BLaER1 (cell line): ENCODE results near the gene MORN1.
"Not testable (repeated sequence)": the region's sequence is repeated elsewhere in the genome, so short reads cannot be mapped to it uniquely, and the experiment has no call there.

ENCODE experiments used
- H3K27ac ChIP-seq: shearing (Covaris generic); formaldehyde crosslinking; 2 replicates; pipeline ENCODE4 v1.8.1; 2022
- H3K27me3 ChIP-seq: shearing (Covaris generic); formaldehyde crosslinking; 2 replicates; pipeline ENCODE4 v1.8.1; 2022
- H3K36me3 ChIP-seq: shearing (Covaris generic); formaldehyde crosslinking; 2 replicates; pipeline ENCODE4 v1.8.1; 2022
- H3K4me1 ChIP-seq: shearing (Covaris generic); formaldehyde crosslinking; 2 replicates; pipeline ENCODE4 v1.8.1; 2022
- H3K4me2 ChIP-seq: shearing (Covaris generic); formaldehyde crosslinking; 2 replicates; pipeline ENCODE4 v1.8.1; 2022
- H3K4me3 ChIP-seq: shearing (Covaris generic); formaldehyde crosslinking; 2 replicates; pipeline ENCODE4 v1.8.1; 2022
- H3K9ac ChIP-seq: shearing (Covaris generic); formaldehyde crosslinking; 2 replicates; pipeline ENCODE4 v1.8.1; 2022
- H3K9me3 ChIP-seq: shearing (Covaris generic); formaldehyde crosslinking; 2 replicates; pipeline ENCODE4 v1.8.1; 2022
- H4K20me1 ChIP-seq: shearing (Covaris generic); formaldehyde crosslinking; 2 replicates; pipeline ENCODE4 v1.8.1; 2022
- Cebpa-rat ChIP-seq: shearing (Covaris generic); IDR thresholded peaks from 2 replicates; pipeline ENCODE4 v1.8.1; 2022

MORN1 gene

DNA sequence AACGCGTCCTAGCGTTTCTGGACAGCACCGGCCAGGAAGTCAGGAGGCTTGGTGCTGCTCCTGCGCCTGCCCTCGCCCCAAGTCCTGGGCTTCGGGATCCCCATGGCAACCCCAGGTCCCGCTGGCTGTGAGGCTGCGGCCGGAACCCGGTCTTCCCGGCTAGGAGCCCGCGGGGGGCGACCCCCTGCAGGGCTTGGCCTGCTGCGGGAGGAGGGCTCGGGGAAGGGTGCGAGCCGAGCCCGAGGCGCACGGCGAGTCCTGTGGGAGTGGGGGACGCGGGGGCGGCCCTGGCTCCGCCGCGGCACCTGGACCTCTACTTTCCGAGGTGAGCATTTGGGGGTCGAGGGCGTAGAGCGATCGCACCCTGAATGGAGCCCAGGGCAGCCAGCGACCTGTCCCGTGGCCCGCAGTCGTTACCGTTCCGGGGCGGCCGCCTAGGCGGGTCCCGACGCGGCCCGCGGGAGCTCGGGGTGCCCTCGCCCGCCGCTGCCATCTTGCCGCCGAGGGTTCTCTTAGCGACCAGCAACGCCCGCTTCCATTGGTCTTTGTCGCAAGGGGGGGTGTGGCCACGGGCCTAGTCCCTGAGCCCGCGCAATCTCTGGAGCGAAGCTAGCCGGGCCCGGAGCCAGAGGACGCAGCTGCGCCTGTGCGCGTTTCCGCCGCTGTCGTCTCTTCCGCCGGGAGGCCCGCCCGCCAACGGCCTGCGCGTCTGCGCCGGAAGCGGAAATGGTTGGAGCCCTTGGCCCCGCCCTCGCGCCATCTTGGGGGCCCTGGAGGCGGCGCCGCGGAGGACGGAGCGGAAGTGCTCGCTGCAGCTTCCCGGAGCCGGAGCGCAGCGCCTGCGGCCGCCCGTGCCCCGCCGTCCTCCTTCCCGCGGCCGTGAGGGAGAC lies at the start of gene MORN1, which contains the start of gene RER1:
Gene MORN1, minus strand, starts transcription at position 514 of the 890 bp plus-strand sequence. Its CDS starts 21 bp downstream, at position 493.
Gene RER1, plus strand, starts transcription at position 801 of the 890 bp plus-strand sequence. CDS start 3,950 bp downstream, outside the sequence.
- Histone ChIP-seq H3K4me3 (peak within 1 kb of the TSS; percentile 88), H4K20me1 (peaks cover 62% of the 10 kb centered on the region), H3K9me3 (no peaks in the 10 kb centered on the region), H3K9ac (peak within 1 kb of the TSS; percentile 91), H3K27ac (peak within 1 kb of the TSS; percentile 93), H3K36me3 (peaks cover 35% of the 10 kb centered on the region), H3K4me2 (peak within 1 kb of the TSS; percentile 99), H3K27me3 (no peaks in the 10 kb centered on the region), H3K4me1 (peaks cover 68% of the 10 kb centered on the region)
- TF ChIP-seq Cebpa-rat = no peak

DNA sequence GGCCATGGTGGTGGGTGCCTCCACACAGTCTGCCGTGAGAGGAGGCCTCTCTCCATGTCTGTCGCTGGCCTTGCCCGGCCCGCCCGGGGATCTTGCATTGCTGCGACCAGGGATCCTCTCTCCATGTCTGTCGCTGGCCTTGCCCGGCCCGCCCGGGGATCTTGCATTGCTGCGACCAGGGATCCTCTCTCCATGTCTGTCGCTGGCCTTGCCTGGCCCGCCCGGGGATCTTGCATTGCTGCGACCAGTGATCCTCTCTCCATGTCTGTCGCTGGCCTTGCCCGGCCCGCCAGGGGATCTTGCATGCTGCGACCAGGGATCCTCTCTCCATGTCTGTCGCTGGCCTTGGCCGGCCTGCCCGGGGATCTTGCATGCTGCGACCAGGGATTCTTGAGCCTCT lies 49.0 kb upstream of the MORN1 start:
- H3K9me3 ChIP-seq, H3K9ac ChIP-seq, H3K4me3 ChIP-seq, H3K27ac ChIP-seq, H3K36me3 ChIP-seq: not testable (repeated sequence)
- Histone ChIP-seq H4K20me1 (peaks cover 25% of the 10 kb centered on the region), H3K4me1 (peaks cover 94% of the 10 kb centered on the region), H3K27me3 (peaks cover 40% of the 10 kb centered on the region), H3K4me2 (peak overlapping the region; percentile 94)

DNA sequence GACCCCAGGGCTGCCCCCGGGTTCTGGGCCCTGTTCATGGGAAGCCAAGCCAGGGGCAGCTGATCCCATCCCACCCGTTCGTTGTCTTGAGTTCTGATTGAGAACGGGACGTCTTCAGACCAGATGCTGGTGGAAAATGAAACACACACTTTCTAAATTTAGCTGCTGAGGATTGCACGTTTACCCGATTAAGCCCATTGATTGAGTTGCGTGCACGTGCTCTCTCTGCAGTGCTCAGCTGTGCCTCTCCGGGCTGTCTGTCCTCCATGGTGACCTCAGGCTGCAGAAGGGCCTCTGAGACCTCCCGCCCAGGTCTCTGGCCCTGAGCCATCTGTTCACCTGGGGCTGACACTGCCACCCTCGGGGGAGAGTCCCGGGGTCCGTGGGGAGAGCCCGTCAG lies 48.0 kb upstream of the MORN1 start:
- peak overlapping the region; percentile 90 for H3K4me2 ChIP-seq

DNA sequence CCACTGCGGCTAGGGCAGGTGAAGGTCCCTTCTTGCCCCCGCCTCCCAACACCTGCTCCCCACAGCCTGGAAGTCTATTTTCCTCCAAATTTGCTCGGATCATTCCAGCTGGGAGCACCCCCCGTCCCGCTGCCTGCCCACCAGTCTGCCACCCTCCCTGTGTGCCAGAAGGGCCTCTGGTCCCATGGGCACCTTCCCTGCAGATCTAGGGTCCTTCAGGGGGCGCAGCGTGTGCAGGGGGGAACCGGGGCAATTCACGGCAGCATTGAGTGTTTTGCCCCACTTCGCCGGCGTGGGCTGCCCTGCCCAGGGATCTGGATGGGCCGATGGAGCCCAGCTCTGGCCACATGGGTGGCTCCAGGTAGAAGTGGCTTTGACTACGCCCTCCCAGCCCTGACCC lies 47.3 kb upstream of the MORN1 start:
- TF ChIP-seq Cebpa-rat = no peak
- Histone ChIP-seq H3K9ac (no peak overlapping the region; the same call in 1 of the 2 replicates), H3K4me1 (peaks cover 94% of the 10 kb centered on the region), H3K4me2 (peak overlapping the region; percentile 90), H3K27me3 (peaks cover 32% of the 10 kb centered on the region), H3K4me3 (peak overlapping the region; percentile 2; the same call in 1 of the 2 replicates), H3K36me3 (0 out of 2 replicates have a peak, but pooled peaks cover 4% of the 10 kb centered on the region), H4K20me1 (peaks cover 13% of the 10 kb centered on the region; the same call in 1 of the 2 replicates), H3K9me3 (peaks cover 9% of the 10 kb centered on the region), H3K27ac (peak overlapping the region; percentile 79)

More for the DNA sequence above, 48.0 kb upstream of the MORN1 start:
- TF ChIP-seq Cebpa-rat = no peak
- Histone ChIP-seq H3K4me1 (peaks cover 94% of the 10 kb centered on the region), H3K27me3 (peaks cover 32% of the 10 kb centered on the region), H3K27ac (peak overlapping the region; percentile 18; the same call in 1 of the 2 replicates), H3K9me3 (peaks cover 9% of the 10 kb centered on the region), H3K4me3 (no peak overlapping the region), H3K9ac (no peak overlapping the region), H4K20me1 (peaks cover 18% of the 10 kb centered on the region), H3K36me3 (0 out of 2 replicates have a peak, but pooled peaks cover 4% of the 10 kb centered on the region)

DNA sequence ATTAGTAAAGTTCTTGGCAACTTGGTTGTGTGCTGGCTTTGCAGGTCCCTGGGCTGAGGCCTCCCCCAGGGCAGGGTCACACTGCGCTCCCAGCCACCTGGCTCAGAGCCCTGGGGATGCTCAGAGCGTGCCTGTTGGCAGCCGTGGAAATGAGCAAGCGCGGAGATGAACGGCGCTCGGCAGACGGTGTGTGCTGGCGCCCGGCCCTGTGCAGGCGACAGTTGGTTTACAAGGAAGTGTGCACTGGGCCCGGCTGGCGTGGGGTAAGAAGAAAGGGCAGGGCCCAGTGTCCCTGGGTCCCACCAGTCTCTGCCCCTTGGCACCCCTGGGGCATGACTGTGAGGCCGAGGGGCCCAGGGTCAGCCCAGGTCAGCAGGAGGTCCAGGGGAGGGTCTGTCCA lies 46.7 kb upstream of the MORN1 start:
- H4K20me1 ChIP-seq = peaks cover 7% of the 10 kb centered on the region; the same call in 1 of the 2 replicates
- H3K27ac ChIP-seq = peak overlapping the region; percentile 79
- H3K9ac ChIP-seq = no peak overlapping the region; the same call in 1 of the 2 replicates
- no peak for TF ChIP-seq Cebpa-rat
- H3K9me3 ChIP-seq = peaks cover 9% of the 10 kb centered on the region
- H3K4me1 ChIP-seq = peaks cover 94% of the 10 kb centered on the region
- peaks cover 32% of the 10 kb centered on the region for H3K27me3 ChIP-seq
- 0 out of 2 replicates have a peak, but pooled peaks cover 4% of the 10 kb centered on the region for H3K36me3 ChIP-seq
- H3K4me2 ChIP-seq = peak overlapping the region; percentile 90
- H3K4me3 ChIP-seq = 0 out of 2 replicates have a peak overlapping the region, but pooled peaks have one; percentile 2

DNA sequence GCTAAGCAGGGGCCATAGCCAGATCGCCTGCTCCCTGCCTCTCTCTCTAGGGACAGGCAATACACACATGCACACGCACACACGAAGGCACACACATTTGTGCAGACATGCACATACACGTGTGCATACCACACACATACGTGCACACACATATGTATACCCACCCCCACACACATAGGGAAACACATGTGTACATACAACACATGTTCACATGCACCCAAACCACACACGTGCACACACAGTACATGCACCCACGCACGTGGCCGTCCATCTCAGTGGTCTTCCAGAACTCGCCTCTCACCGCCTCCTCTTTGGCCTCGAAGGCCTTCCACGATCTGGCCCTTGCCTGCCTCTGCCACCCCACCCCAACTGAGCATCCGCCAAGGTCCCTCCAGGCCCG lies 46.3 kb upstream of the MORN1 start:
- H3K27ac ChIP-seq = peak overlapping the region; percentile 79
- 0 out of 2 replicates have a peak, but pooled peaks cover 3% of the 10 kb centered on the region for H4K20me1 ChIP-seq
- H3K9ac ChIP-seq = no peak overlapping the region
- no peak for TF ChIP-seq Cebpa-rat
- peaks cover 31% of the 10 kb centered on the region for H3K27me3 ChIP-seq
- no peak overlapping the region for H3K4me3 ChIP-seq
- H3K4me1 ChIP-seq = peaks cover 94% of the 10 kb centered on the region
- peaks cover 9% of the 10 kb centered on the region for H3K9me3 ChIP-seq
- H3K36me3 ChIP-seq = 0 out of 2 replicates have a peak, but pooled peaks cover 4% of the 10 kb centered on the region
- H3K4me2 ChIP-seq = peak overlapping the region; percentile 90

DNA sequence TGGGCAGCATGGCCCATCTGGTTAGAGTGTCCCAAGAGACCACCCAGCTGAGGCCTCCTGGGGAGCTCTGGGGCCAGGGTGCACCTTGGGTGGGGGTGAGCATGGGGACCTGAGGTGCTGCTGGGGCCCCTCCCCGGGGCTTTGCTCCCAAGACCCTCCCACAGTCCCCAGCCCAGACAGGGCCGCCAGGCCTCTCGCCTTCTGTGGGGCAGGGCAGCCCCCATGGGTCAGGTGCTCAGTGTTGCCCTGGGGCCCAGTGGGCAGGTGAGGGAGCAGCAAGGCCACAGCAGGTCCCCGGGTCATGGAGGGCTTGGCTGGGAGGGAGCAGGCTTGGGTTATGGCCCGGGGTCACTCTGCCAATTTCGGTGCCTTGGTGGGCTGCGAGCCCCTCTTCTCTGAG lies 45.5 kb upstream of the MORN1 start:
- no peaks in the 10 kb centered on the region for H4K20me1 ChIP-seq
- peaks cover 9% of the 10 kb centered on the region for H3K9me3 ChIP-seq
- TF ChIP-seq Cebpa-rat = no peak
- peak overlapping the region; percentile 90 for H3K4me2 ChIP-seq
- no peak overlapping the region for H3K9ac ChIP-seq
- H3K36me3 ChIP-seq = 0 out of 2 replicates have a peak, but pooled peaks cover 4% of the 10 kb centered on the region
- no peak overlapping the region for H3K4me3 ChIP-seq
- H3K4me1 ChIP-seq = peaks cover 94% of the 10 kb centered on the region
- peaks cover 24% of the 10 kb centered on the region for H3K27me3 ChIP-seq
- H3K27ac ChIP-seq = peak overlapping the region; percentile 49

DNA sequence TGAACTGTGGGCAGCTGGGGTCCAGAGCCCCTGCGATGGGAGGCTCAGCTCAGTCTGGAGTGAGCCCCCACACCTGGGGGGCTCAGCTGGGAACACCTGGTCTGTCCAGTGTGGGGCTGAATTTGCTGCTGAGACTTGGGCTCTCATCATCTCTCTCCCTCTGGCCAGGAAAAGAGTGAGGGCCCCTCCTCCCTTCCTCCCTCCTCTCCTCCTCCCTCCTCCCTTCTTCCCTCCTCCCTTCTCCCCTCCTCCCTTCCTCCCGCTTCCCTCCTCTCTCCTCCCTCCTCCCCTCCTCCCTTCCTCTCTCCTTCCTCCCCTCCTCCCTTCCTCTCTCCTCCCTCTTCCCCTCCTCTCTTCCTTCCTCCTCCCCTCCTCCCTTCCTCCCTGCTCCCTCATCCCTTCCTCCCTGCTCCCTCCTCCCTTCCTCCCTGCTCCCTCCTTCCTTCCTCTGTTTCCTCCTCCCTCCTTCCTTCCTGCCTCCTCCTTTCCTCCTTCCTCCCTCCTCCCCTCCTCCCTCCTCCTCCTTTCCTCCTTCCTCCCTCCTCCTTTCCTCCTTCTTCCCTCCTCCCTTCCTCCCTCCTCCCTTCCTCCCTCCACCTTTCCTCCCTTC lies 44.5 kb upstream of the MORN1 start:
- TF ChIP-seq Cebpa-rat = no peak
- H3K9ac ChIP-seq = no peak overlapping the region
- H3K4me1 ChIP-seq = peaks cover 94% of the 10 kb centered on the region
- H3K4me3 ChIP-seq = no peak overlapping the region
- H4K20me1 ChIP-seq = no peaks in the 10 kb centered on the region
- peaks cover 9% of the 10 kb centered on the region for H3K9me3 ChIP-seq
- H3K27me3 ChIP-seq = peaks cover 18% of the 10 kb centered on the region
- peak overlapping the region; percentile 43 for H3K4me2 ChIP-seq
- H3K36me3 ChIP-seq = 0 out of 2 replicates have a peak, but pooled peaks cover 4% of the 10 kb centered on the region
- H3K27ac ChIP-seq = no peak overlapping the region

DNA sequence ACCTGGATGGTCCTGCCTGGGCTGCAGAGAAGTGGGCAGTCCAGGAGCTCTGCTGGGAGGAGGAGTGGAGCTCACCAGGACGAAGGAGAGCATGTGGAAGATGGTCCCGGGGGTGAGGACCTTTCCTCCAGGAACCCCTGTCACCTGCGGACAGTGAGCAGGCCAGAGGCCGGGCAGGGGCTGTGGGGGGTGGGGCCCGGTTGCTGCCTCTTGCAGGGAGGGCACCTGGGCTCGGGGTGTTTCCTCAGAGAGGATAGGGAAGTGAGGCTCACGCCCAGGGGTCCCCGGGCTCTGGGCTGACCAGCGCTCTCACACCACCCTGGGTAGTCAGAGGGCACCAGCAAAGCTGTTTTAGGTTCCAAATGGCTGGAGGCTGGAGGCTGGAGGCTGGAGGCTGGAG lies 43.7 kb upstream of the MORN1 start:
- peaks cover 94% of the 10 kb centered on the region for H3K4me1 ChIP-seq
- TF ChIP-seq Cebpa-rat = no peak

More for the DNA sequence above, 43.7 kb upstream of the MORN1 start:
- Histone ChIP-seq H3K27me3 (peaks cover 18% of the 10 kb centered on the region), H3K4me2 (peak overlapping the region; percentile 43), H3K27ac (no peak overlapping the region), H3K4me3 (no peak overlapping the region), H3K9ac (no peak overlapping the region), H3K9me3 (peaks cover 2% of the 10 kb centered on the region), H3K36me3 (no peaks in the 10 kb centered on the region), H4K20me1 (no peaks in the 10 kb centered on the region)
